SK-N-SH (cell line): ENCODE results near the gene SOBP.

Source experiments
- CHD2 ChIP-seq: fragments of 150-350 bp; IDR thresholded peaks from 2 replicates; pipeline ENCODE4 v1.6.1; 2018; ENCODE audit warnings: low read length; ENCODE audit not compliant: partially characterized antibody
- CTCF ChIP-seq: fragments of 200-600 bp; sonication (generic); IDR thresholded peaks from 2 replicates; pipeline ENCODE4 v1.6.1; 2017; ENCODE audit warnings: antibody characterized with exemption, mild to moderate bottlenecking, moderate library complexity
- EP300 ChIP-seq, 2 experiments: IDR thresholded peaks; 2 replicates each; pipeline versions ENCODE4 v1.4.0 to v1.6.1; 2012; ENCODE audit warnings: borderline replicate concordance in 1 of 2, low read depth in 1 of 2, low read length in 1 of 2

- TF ChIP-seq EP300 (IDR thresholded peaks at IDR 0.05; ENCODE audit: borderline replicate concordance in 1 of 2, low read depth in 1 of 2, low read length in 1 of 2) = no peak
- no peak for TF ChIP-seq CHD2
- no peak for TF ChIP-seq CTCF
Observed at GRCh38 chr6:107690643-107691061, 200.7 kb downstream of the SOBP start.
